Stimulated activated memory B cell treated with anti-CD40 and anti-IgM and Interleukin-4, amounts not matched to agents 10 μg/mL and 1 μg/mL and 100 μg/mL, for 72 hours (primary cell): ENCODE results near the gene CHAC1.

Experiments used
- ATAC-seq: fragments of 150-1000 bp; cut with Tn5 transposase; 2 replicates; pipeline ENCODE4 v1.10.0; 2021
- H3K27ac Mint-ChIP-seq: one replicate; pipeline ENCODE4 v1.8.0; 2022; ENCODE audit warnings: mild to moderate bottlenecking, mixed read lengths
- H3K27me3 Mint-ChIP-seq: one replicate; pipeline ENCODE4 v1.8.0; 2022; ENCODE audit warnings: mixed read lengths
- H3K36me3 Mint-ChIP-seq: one replicate; pipeline ENCODE4 v1.8.0; 2022; ENCODE audit warnings: mixed read lengths
- H3K4me1 Mint-ChIP-seq: one replicate; pipeline ENCODE4 v1.8.0; 2022; ENCODE audit warnings: mixed read lengths
- H3K4me3 Mint-ChIP-seq: one replicate; pipeline ENCODE4 v1.8.0; 2022; ENCODE audit warnings: mild to moderate bottlenecking, moderate library complexity, mixed read lengths
- H3K9me3 Mint-ChIP-seq: one replicate; pipeline ENCODE4 v1.8.0; 2022; ENCODE audit warnings: mixed read lengths

Gene CHAC1

GRCh38 chr15:40917585-40917984 is 35.7 kb upstream of the CHAC1 start:
- no peak for ATAC-seq
- Mint-ChIP-seq H3K4me3 (no peak overlapping the region), H3K9me3 (no peaks in the 10 kb centered on the region), H3K27ac (no peak overlapping the region), H3K36me3 (no peaks in the 10 kb centered on the region), H3K4me1 (no peaks in the 10 kb centered on the region), H3K27me3 (no peaks in the 10 kb centered on the region)

- ATAC-seq, result no peak
- Mint-ChIP-seq H3K27ac (no peak overlapping the region), H3K4me1 (no peaks in the 10 kb centered on the region)
Observed at GRCh38 chr15:40918146-40918798, 35.0 kb upstream of the CHAC1 start.

GRCh38 chr15:40918799-40919392 is 34.4 kb upstream of the CHAC1 start:
- Mint-ChIP-seq H3K27me3 (no peaks in the 10 kb centered on the region), H3K36me3 (no peaks in the 10 kb centered on the region), H3K4me3 (no peak overlapping the region), H3K27ac (no peak overlapping the region), H3K9me3 (no peaks in the 10 kb centered on the region), H3K4me1 (no peaks in the 10 kb centered on the region)
- ATAC-seq, result no peak

More at GRCh38 chr15:40918146-40918798, 35.0 kb upstream of the CHAC1 start:
- H3K27me3 Mint-ChIP-seq, result no peaks in the 10 kb centered on the region
- H3K4me3 Mint-ChIP-seq, result no peak overlapping the region
- no peaks in the 10 kb centered on the region for H3K9me3 Mint-ChIP-seq
- H3K36me3 Mint-ChIP-seq, result no peaks in the 10 kb centered on the region

- H3K27me3 Mint-ChIP-seq, result peaks cover 23% of the 10 kb centered on the region
- ATAC-seq, result no peak
- no peaks in the 10 kb centered on the region for H3K36me3 Mint-ChIP-seq
- no peaks in the 10 kb centered on the region for H3K9me3 Mint-ChIP-seq
- no peak overlapping the region for H3K4me3 Mint-ChIP-seq
- H3K4me1 Mint-ChIP-seq, result peaks cover 13% of the 10 kb centered on the region
- H3K27ac Mint-ChIP-seq, result no peak overlapping the region
Observed at GRCh38 chr15:40921949-40922607, 31.2 kb upstream of the CHAC1 start.

DNA sequence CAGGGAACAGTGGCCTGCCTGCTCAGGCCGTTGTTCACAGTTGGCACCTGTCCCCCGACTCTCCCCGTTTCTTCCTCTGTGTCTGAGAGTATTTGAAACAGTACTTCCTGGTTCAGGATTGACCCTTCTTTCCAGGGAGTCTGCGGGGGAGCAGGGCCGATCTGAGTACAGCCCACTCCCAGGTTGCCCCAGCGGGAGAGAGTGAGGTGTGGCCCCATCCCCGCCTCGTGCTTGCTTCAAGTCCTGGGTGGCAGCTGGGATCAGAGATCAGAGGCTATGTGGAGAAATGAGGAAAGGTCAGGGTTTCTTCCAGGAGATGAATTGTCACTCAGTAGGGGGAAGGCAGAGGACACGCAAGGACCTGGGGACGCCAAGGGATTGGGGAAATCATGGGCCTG is 30.7 kb upstream of the CHAC1 start:
- Mint-ChIP-seq H3K4me1 (peaks cover 17% of the 10 kb centered on the region), H3K27ac (no peak overlapping the region), H3K27me3 (peaks cover 29% of the 10 kb centered on the region), H3K4me3 (no peak overlapping the region), H3K9me3 (no peaks in the 10 kb centered on the region), H3K36me3 (no peaks in the 10 kb centered on the region)
- ATAC-seq, result no peak

DNA sequence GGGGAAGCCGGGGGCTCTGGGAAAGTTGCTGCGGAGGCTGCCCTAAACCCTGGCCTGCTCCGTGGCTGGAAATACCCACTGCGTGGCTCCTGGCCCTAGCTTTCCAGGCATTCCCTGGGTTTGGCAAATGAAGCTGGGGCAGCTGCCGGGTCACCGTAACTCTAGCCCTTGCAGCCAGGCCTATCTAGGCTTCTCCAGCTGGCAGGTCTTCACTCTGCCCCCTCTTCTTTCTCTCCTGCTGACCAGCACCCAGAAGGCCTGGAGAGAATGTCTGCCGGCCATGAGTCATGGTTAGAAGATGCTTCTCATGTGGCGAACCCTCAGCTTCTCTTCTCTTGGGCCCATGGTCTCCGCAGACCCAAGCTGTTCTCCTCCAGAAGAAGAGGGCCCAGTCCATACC is 29.7 kb upstream of the CHAC1 start:
- Mint-ChIP-seq H3K27me3 (peaks cover 34% of the 10 kb centered on the region), H3K4me3 (no peak overlapping the region), H3K4me1 (peaks cover 20% of the 10 kb centered on the region), H3K36me3 (no peaks in the 10 kb centered on the region), H3K27ac (no peak overlapping the region), H3K9me3 (no peaks in the 10 kb centered on the region)
- ATAC-seq, result no peak

GRCh38 chr15:40925495-40925862 is 27.8 kb upstream of the CHAC1 start:
- no peaks in the 10 kb centered on the region for H3K9me3 Mint-ChIP-seq
- H3K4me1 Mint-ChIP-seq, result peaks cover 38% of the 10 kb centered on the region
- no peak for ATAC-seq
- no peak overlapping the region for H3K4me3 Mint-ChIP-seq
- peaks cover 53% of the 10 kb centered on the region for H3K27me3 Mint-ChIP-seq
- no peak overlapping the region for H3K27ac Mint-ChIP-seq
- H3K36me3 Mint-ChIP-seq, result no peaks in the 10 kb centered on the region

DNA sequence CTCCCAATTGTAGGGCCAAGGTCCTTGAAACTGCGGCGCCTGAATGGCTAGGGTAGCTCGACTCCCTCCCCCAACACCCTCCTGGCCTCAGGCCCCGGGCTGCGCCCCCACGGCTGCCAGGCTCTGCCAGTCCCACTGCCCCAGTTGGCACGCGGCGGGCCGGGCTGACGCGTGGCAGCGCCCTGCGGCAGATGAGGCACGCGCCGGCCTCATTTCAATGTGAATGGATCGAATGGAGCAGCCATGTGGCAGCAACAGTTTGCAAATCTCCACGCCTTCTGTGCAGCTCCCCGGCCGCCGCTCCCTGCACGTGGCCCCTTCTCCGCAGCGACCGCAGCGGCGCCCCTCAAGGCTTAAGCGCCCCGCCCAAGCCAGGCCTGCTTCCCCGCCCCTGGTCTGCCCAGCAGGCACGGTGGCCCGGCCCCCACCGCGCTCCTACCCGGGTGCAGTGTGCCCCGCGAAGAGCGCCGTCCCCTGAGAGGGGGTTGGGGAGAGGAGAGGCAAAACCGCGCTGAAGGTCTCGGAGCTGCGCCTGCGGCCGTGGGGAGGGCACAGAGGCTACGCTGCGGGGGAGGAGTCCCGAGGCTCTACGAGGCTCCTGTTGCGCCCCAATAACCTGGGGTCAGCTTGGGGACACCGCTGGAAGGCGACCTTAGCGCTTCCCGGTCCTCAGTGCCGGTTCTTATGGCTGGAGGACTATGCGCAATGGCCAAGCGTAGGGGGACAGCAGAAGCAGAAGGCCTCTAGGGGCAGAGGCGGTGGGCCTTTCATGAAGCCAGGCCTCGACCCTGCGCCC is 27.2 kb upstream of the CHAC1 start:
- no peaks in the 10 kb centered on the region for H3K9me3 Mint-ChIP-seq
- ATAC-seq, result peak; percentile 21
- no peaks in the 10 kb centered on the region for H3K36me3 Mint-ChIP-seq
- peaks cover 44% of the 10 kb centered on the region for H3K4me1 Mint-ChIP-seq
- H3K27ac Mint-ChIP-seq, result no peak overlapping the region
- peaks cover 59% of the 10 kb centered on the region for H3K27me3 Mint-ChIP-seq
- peak overlapping the region; percentile 42 for H3K4me3 Mint-ChIP-seq

GRCh38 chr15:40926659-40927494 is 26.4 kb upstream of the CHAC1 start:
- no peak for ATAC-seq
- H3K4me3 Mint-ChIP-seq, result peak overlapping the region; percentile 42
- no peaks in the 10 kb centered on the region for H3K36me3 Mint-ChIP-seq
- peaks cover 48% of the 10 kb centered on the region for H3K4me1 Mint-ChIP-seq
- peaks cover 67% of the 10 kb centered on the region for H3K27me3 Mint-ChIP-seq
- H3K9me3 Mint-ChIP-seq, result no peaks in the 10 kb centered on the region
- no peak overlapping the region for H3K27ac Mint-ChIP-seq

DNA sequence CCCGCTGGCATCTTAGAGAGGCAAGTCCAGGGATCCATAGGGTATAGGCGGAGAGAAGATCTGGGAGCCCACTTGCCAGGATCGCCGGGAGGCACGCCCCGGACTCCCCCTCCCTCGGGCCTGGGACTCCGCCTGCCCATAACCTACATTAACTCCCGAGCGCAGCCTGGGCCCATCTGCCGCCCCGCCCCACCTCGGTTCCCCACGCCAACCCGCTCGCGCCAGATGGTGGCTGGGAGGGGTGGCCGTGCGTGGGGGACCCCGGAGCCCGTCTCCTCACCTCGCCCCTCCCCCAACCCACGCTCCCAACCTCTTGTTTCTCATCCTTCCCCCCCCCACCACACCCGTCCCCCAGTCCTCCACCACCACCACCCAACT is 25.8 kb upstream of the CHAC1 start:
- H3K4me3 Mint-ChIP-seq, result peak overlapping the region; percentile 54
- H3K36me3 Mint-ChIP-seq, result no peaks in the 10 kb centered on the region
- ATAC-seq, result no peak
- H3K4me1 Mint-ChIP-seq, result peaks cover 52% of the 10 kb centered on the region
- H3K27ac Mint-ChIP-seq, result no peak overlapping the region
- no peaks in the 10 kb centered on the region for H3K9me3 Mint-ChIP-seq
- peaks cover 73% of the 10 kb centered on the region for H3K27me3 Mint-ChIP-seq

- peaks cover 77% of the 10 kb centered on the region for H3K27me3 Mint-ChIP-seq
- H3K9me3 Mint-ChIP-seq, result no peaks in the 10 kb centered on the region
- H3K4me1 Mint-ChIP-seq, result peaks cover 52% of the 10 kb centered on the region
- no peak for ATAC-seq
- H3K27ac Mint-ChIP-seq, result no peak overlapping the region
- H3K36me3 Mint-ChIP-seq, result no peaks in the 10 kb centered on the region
- H3K4me3 Mint-ChIP-seq, result peak overlapping the region; percentile 75
Observed at GRCh38 chr15:40927873-40928806, 25.1 kb upstream of the CHAC1 start.

DNA sequence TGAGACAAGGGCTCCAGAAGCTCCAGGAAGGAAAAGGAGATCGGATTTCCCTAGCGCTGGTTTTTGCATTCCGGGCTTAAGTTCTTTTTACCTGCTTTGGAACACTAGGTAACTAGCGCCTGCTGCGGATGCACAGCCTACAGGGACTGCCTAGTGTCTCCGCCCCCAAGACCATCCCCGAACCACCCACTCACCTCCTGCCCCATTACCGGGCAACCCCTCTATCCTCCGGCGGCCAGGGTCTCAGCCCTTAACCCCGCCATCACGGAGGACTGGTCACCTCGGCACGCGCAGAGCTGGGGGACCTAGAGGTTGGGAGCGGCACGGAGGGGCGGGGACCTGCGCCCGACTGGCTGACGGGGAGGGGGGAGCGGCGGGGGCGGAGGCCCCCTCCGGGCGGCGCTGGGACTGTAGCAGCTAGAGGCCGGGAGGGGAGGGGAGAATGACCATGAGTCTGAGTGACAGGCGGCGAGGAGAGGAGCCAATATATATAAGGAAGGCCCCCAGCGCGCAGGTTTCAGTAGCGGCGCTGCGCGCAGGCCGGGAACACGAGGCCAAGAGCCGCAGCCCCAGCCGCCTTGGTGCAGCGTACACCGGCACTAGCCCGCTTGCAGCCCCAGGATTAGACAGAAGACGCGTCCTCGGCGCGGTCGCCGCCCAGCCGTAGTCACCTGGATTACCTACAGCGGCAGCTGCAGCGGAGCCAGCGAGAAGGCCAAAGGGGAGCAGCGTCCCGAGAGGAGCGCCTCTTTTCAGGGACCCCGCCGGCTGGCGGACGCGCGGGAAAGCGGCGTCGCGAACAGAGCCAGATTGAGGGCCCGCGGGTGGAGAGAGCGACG is 24.2 kb upstream of the CHAC1 start, which contains the start of gene DLL4:
DLL4 (plus strand) TSS at position 520 of the 839 bp plus-strand sequence. CDS start 329 bp downstream, outside the sequence.
- Mint-ChIP-seq H3K4me1 (peaks cover 52% of the 10 kb centered on the region), H3K27ac (no peak within 1 kb of the TSS), H3K4me3 (peak within 1 kb of the TSS; percentile 75), H3K36me3 (no peaks in the 10 kb centered on the region), H3K9me3 (no peaks in the 10 kb centered on the region), H3K27me3 (peaks cover 85% of the 10 kb centered on the region)
- ATAC-seq, result peak; percentile 31
